Natural killer cell treated with Interleukin-12 subunit alpha and Interleukin-12 subunit beta and Interleukin-15 and Interleukin-18, amount 100 ng/mL, for 72 hours (primary cell): Measurements from ENCODE around the gene VASN. TPM values are rescaled to one million over a fixed set of nuclear protein-coding genes. Genes with fewer than 3 reads are reported as not detected.
A peak's percentile ranks its signal among the peaks of the same experiment; 100 is the strongest.

ENCODE experiments used
- ATAC-seq, 2 donors: fragments of 150-1000 bp; cut with Tn5 transposase in 1 of 2; sonication (Bioruptor Pico), chemical (Tn5 transposase) in 1 of 2; 2 replicates each; pipeline ENCODE4 v1.10.0; 2021
- DNase-seq: peaks from one replicate; pipeline ENCODE4 v3.0.0; 2022; ENCODE audit warnings: low spot score
- H3K27ac Mint-ChIP-seq, 2 donors: 1 replicate in 1 of 2; 2 replicates in 1 of 2; pipeline ENCODE4 v1.8.0; 2022; ENCODE audit warnings: mixed read lengths in 2 of 2, mild to moderate bottlenecking in 1 of 2, moderate library complexity in 1 of 2
- H3K27me3 Mint-ChIP-seq, 2 donors: 1 replicate in 1 of 2; 2 replicates in 1 of 2; pipeline ENCODE4 v1.8.0; 2022; ENCODE audit warnings: mixed read lengths in 2 of 2
- H3K36me3 Mint-ChIP-seq: one replicate; pipeline ENCODE4 v1.8.0; 2022; ENCODE audit warnings: mixed read lengths
- H3K4me1 Mint-ChIP-seq, 2 donors: 1 replicate in 1 of 2; 2 replicates in 1 of 2; pipeline ENCODE4 v1.8.0; 2022; ENCODE audit warnings: low read depth in 2 of 2, mixed read lengths in 2 of 2, mild to moderate bottlenecking in 1 of 2
- H3K4me3 Mint-ChIP-seq: one replicate; pipeline ENCODE4 v1.8.0; 2022; ENCODE audit warnings: mixed read lengths
- H3K9me3 Mint-ChIP-seq: 2 replicates; pipeline ENCODE4 v1.8.0; 2022; ENCODE audit warnings: mixed read lengths
- total RNA-seq, 2 donors: library from RNA; stranded (reverse); gene quantifications; one replicate each; pipeline ENCODE4 v1.2.3, GENCODE V29; 2022

Gene VASN
- total RNA-seq = under 1 TPM in 1 of 2 donors, not detected in 1; 0.33 TPM

GRCh38 chr16:4371357-4372000, at the start of gene VASN:
Gene VASN (plus strand): TSS chr16:4371848. CDS start chr16:4380878, 9,030 bp downstream.
- no peaks in the 10 kb centered on the region for H3K27me3 Mint-ChIP-seq
- H3K4me3 Mint-ChIP-seq = peak within 1 kb of the TSS; percentile 58
- DNase-seq (peak; percentile 78), ATAC-seq (peak; percentile 88 to 91)
- no peaks in the 10 kb centered on the region for H3K36me3 Mint-ChIP-seq
- H3K4me1 Mint-ChIP-seq = peaks cover 0 to 6% of the 10 kb centered on the region in 2 donors
- no peak within 1 kb of the TSS for H3K27ac Mint-ChIP-seq
- no peaks in the 10 kb centered on the region for H3K9me3 Mint-ChIP-seq

GRCh38 chr16:4322121-4323052, 49.3 kb upstream of the VASN start:
- H3K4me1 Mint-ChIP-seq = peaks cover 0 to 3% of the 10 kb centered on the region in 2 donors
- ATAC-seq (peak in 1 of 2 donors; percentile 5), DNase-seq (no peak)
- H3K27me3 Mint-ChIP-seq = no peaks in the 10 kb centered on the region
- no peaks in the 10 kb centered on the region for H3K36me3 Mint-ChIP-seq
- no peak overlapping the region for H3K4me3 Mint-ChIP-seq
- no peaks in the 10 kb centered on the region for H3K9me3 Mint-ChIP-seq
- H3K27ac Mint-ChIP-seq = no peak overlapping the region

DNA sequence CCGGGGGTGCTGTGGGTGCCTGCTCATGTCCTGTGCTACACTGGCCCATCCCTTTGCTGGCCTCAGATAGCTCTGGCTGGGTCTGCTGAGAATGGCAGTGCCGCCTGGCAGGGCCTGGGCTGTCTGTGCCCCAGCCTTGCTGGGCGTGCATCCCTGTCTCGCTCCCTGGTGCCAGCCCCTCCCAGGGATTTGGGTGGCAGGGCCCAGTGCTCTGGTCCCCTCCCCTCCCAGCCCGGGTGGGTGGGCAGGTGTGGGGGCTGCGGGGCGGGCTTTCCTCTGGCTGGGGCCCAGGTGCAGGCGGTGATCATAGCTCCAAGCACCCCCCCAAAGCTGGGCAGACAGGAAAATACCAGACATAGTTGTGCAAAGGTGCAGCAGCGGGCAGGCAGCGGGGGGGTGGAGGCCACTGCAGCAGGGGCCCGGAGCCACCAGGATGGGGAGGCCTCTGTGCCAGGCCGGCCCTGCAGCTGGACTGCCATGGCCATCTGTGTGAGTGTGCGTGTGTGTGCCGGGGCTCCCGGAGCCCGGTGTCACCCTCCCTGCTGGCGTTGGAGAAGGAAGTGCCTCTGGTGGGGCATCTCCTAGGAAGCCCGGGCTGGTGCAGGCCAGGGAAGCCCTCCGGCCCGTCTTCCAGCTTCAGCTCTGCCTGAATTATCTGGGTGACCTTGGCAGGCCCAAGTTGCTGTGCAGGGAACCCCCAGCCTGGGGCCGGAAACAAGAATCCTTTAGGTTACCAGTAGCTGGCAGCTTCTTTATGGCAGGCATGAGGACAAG, 48.4 kb upstream of the VASN start:
- Mint-ChIP-seq H3K27me3 (no peaks in the 10 kb centered on the region), H3K9me3 (no peaks in the 10 kb centered on the region), H3K4me1 (peaks cover 0 to 3% of the 10 kb centered on the region in 2 donors), H3K4me3 (no peak overlapping the region), H3K27ac (no peak overlapping the region), H3K36me3 (no peaks in the 10 kb centered on the region)
- ATAC-seq (no peak), DNase-seq (no peak)

DNA sequence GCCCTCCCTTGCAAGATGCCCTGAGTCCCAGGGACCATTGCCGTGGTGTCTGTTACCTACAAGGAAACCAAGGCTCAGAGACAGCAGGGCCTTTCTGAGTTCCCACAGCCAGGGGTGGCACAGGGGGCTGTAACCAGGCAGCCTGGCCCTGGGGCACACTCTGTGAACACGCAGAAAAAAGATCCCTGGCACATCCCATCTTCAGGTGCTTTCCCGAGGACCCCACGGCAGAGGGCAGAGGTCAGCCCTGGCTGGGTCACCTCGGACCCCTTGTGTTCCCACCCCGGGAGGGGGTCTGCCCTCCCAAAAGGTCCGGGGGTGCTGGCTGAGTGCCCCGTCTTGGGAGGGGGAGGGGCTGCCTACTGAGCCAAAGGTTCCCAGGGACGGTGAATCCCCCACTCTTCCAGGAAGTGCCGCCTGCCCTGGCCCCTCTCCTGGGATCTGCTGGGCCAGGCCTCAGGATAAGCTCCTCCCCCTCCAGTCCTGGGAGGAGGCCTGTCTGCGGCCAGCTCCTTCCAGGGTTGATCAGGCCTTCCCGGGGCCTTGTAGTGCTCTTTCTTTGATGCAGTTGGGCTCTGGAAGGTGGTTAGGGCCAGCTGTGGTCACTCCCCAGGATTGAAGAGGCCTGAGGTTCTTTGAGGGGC, 47.7 kb upstream of the VASN start:
- H3K27ac Mint-ChIP-seq = no peak overlapping the region
- H3K36me3 Mint-ChIP-seq = no peaks in the 10 kb centered on the region
- no peak for DNase-seq
- no peak for ATAC-seq
- H3K4me3 Mint-ChIP-seq = no peak overlapping the region
- peaks cover 0 to 3% of the 10 kb centered on the region in 2 donors for H3K4me1 Mint-ChIP-seq
- no peaks in the 10 kb centered on the region for H3K27me3 Mint-ChIP-seq
- H3K9me3 Mint-ChIP-seq = no peaks in the 10 kb centered on the region

DNA sequence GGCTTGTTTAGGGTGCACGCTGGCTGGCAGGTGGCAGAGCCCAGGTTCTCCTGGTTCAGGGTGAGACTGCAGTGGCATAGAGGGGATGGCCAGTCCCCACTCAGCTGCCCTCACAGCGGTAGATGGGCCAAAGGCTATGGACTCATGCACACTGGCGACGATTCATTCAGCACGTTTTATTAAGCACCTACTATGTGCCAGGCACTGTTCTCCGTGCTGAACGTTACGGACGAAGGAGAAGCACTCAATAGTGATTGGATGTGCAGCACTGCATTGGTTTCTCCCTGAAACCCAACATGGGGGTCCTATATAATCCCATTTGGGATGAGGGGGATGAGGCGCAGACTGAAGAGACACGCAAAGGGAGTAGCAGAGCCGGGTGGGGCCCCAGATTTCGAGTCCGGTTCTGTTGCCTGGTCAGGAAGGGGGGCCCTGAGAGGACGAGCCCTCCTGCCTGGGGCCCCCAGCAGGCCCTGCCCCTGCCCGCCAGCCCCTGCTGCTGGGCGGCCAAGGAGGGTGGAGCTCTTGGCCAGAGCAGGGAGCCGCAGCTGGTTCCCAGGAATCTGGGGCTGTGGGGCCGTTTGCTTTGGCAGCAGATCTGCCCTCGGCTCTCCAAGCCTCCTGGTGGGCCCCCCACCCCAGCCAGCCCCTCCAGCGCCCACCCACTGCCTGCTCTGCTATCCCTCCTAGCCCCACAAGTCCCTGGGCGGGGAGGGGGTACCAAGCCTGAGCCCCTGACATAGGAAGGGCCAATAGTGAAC, 47.0 kb upstream of the VASN start:
- H3K9me3 Mint-ChIP-seq = no peaks in the 10 kb centered on the region
- H3K4me1 Mint-ChIP-seq = peaks cover 0 to under 1% of the 10 kb centered on the region in 2 donors
- no peak for DNase-seq
- no peak overlapping the region for H3K4me3 Mint-ChIP-seq
- H3K27ac Mint-ChIP-seq = no peak overlapping the region
- no peaks in the 10 kb centered on the region for H3K36me3 Mint-ChIP-seq
- no peaks in the 10 kb centered on the region for H3K27me3 Mint-ChIP-seq
- ATAC-seq = no peak

DNA sequence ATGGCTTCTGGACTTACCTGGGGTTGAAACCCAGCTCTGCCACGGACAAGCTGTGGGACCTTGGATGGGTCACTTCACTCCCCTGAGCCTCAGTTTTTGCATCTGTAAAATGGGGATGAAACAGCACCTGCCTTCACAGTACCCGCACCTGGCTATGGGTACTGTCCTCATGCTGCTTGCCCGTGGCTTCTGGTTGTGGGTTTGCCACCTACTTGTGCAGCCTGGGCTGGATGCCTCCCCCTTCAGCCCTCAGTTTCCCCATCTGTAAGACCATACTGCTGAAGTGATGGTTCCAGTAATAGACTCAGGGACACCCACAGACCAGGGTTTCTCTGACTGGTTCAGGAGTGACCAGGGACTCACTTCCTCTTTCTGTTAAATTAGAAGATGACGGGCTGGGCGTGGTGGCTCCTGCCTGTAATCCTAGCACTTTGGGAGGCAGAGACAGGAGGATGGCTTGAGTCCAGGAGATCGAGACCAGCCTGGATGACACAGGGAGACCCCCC, 46.3 kb upstream of the VASN start:
- Mint-ChIP-seq H3K27me3 (no peaks in the 10 kb centered on the region), H3K27ac (no peak overlapping the region), H3K9me3 (no peaks in the 10 kb centered on the region), H3K4me1 (peaks cover 0 to 2% of the 10 kb centered on the region in 2 donors), H3K36me3 (no peaks in the 10 kb centered on the region), H3K4me3 (no peak overlapping the region)
- DNase-seq (no peak), ATAC-seq (no peak)

DNA sequence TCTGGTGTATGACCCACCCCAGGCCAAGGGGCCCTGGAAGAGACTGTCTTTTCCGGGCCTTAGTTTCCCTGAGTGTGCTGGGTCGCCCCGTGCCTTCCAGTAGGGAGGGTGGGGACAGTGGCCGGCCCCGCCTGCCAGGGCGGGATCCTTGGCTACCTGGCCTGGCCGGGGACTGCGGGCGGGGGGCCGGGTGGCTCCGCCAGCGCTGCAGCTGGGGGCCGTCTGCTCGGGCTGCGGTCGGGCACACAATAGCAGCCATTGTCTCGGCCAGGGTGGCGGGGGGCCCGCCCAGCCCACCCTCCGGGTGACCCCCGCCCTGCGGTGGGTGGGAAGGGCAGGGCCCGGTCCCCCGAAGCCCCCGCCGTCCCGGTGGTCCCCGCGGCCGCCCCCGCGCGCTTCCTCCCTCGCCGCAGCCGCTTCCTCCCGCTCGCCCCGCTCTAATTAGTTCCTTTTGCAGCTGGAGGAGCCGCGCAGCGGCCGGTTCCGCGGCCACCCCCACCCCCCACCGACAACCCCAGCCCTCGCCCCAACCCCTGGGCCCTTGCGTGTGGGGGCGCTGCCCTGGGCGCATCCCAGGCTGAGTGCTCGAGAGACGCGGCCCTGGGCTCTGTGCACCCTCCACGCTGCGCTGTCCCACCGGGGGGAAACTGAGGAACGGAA, 44.1 kb upstream of the VASN start:
- no peak overlapping the region for H3K4me3 Mint-ChIP-seq
- no peaks in the 10 kb centered on the region for H3K36me3 Mint-ChIP-seq
- ATAC-seq = peak in 1 of 2 donors; percentile 5
- no peaks in the 10 kb centered on the region for H3K27me3 Mint-ChIP-seq
- no peak for DNase-seq
- H3K9me3 Mint-ChIP-seq = no peaks in the 10 kb centered on the region
- H3K4me1 Mint-ChIP-seq = peaks cover 0 to 2% of the 10 kb centered on the region in 2 donors
- no peak overlapping the region for H3K27ac Mint-ChIP-seq

GRCh38 chr16:4328046-4328781, 43.4 kb upstream of the VASN start:
- H3K4me3 Mint-ChIP-seq = no peak overlapping the region
- DNase-seq = no peak

DNA sequence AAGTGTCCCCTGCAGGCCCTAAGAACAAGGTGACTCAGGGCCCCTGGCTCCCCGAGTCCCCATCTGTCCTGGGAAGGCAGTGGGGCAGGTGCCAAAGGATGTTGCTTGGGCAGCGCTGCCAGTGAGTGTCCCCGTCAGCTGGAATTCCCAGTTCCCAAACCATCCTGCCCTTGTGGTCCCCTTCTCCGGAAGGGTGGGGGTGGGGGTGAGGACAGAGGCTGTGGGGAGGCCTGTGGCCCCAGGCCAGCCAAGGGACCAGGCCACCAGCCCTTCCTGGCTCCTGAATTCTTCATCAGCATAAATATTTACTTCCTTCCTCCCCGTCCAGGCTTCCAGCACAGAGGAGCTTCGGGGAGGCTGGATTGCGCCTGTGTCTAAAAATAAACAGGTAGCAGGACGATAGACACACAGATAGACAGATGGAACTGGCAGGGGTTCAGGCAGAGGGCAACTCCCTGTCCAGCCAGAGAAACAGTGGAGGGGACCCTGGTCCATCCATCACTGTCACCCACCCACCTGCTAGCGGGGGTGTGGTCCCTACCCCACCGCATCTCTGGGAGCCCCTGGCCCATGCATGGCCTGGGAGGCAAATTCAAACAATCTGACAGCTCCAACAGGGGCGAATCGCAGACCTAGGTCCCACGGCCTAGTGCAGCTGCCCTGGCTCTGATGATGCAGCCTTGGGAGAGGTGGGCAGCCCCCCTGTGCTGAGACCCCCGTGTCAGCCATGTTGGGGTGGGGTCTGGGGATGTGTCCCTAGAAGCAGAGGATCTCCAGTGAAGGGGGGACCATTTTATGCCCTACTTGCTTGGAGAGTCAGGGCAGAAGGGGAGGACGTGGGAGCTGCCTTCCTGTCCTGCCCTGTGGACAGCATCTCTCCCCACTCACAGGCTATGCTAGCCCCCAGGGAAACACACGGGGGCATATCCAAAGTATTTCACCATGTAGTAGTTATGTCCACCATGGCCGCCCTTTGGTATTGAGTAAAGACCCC, 42.6 kb upstream of the VASN start:
- ATAC-seq (no peak), DNase-seq (no peak)
- Mint-ChIP-seq H3K27ac (no peak overlapping the region), H3K36me3 (no peaks in the 10 kb centered on the region), H3K4me1 (peaks cover 0 to 2% of the 10 kb centered on the region in 2 donors), H3K9me3 (no peaks in the 10 kb centered on the region), H3K4me3 (no peak overlapping the region), H3K27me3 (no peaks in the 10 kb centered on the region)

More at GRCh38 chr16:4328046-4328781, 43.4 kb upstream of the VASN start:
- H3K9me3 Mint-ChIP-seq = no peaks in the 10 kb centered on the region
- peaks cover 0 to 2% of the 10 kb centered on the region in 2 donors for H3K4me1 Mint-ChIP-seq
- H3K27ac Mint-ChIP-seq = no peak overlapping the region
- ATAC-seq = peak; percentile 47 to 50
- H3K27me3 Mint-ChIP-seq = no peaks in the 10 kb centered on the region
- H3K36me3 Mint-ChIP-seq = no peaks in the 10 kb centered on the region

GRCh38 chr16:4330277-4330874, 41.3 kb upstream of the VASN start:
- ATAC-seq (peak; percentile 74 to 86), DNase-seq (peak; percentile 77)
- H3K9me3 Mint-ChIP-seq = no peaks in the 10 kb centered on the region
- no peak overlapping the region for H3K27ac Mint-ChIP-seq
- no peak overlapping the region for H3K4me3 Mint-ChIP-seq
- peaks cover 0 to 2% of the 10 kb centered on the region in 2 donors for H3K4me1 Mint-ChIP-seq
- H3K36me3 Mint-ChIP-seq = no peaks in the 10 kb centered on the region
- no peaks in the 10 kb centered on the region for H3K27me3 Mint-ChIP-seq
